ENCODE data around the gene PRELP. TPM values are rescaled to one million over a fixed set of nuclear protein-coding genes. Genes with fewer than 3 reads are reported as not detected.
A peak's percentile ranks its signal among the peaks of the same experiment; 100 is the strongest.

Gene PRELP
- polyA plus RNA-seq, 1 experiment: 3.9 TPM

DNA sequence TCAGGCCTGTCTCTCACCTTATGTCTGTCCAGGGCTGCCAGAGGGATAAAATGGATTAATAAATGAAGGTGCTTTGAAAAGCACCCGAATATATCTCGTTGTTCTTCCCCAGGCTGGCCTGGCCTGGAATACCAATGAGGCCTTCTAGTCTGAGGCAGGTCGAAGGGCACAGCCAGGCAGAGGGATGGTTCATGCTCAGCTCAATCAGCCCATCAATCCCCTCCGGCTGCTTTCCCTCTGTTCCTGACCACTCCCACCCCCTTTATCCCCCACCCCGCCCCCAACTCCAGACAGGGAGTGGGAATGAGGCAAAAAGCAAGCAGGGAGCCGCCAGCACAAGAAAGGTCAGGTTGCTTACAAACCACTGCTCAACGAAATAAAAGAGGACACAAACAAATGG is 40.0 kb upstream of the PRELP start:
- peaks cover 9% of the 10 kb centered on the region for H3K27me3 ChIP-seq (ENCODE audit: control insufficient read depth, insufficient read depth, low read length)
- no peaks in the 10 kb centered on the region; the same call in 1 of the 2 replicates for H3K36me3 ChIP-seq (ENCODE audit: control insufficient read depth, insufficient read depth, low read length)
- ChIA-PET POLR2A (no interaction called here), CTCF (interaction anchor here (1.4 kb wide), 1 partner anchor 10 kb away, joined by 3 read pairs; no protein-coding TSS in a partner anchor)
- DNase-seq (ENCODE audit: low read depth): no peak
- TF ChIP-seq, protein P1, sequence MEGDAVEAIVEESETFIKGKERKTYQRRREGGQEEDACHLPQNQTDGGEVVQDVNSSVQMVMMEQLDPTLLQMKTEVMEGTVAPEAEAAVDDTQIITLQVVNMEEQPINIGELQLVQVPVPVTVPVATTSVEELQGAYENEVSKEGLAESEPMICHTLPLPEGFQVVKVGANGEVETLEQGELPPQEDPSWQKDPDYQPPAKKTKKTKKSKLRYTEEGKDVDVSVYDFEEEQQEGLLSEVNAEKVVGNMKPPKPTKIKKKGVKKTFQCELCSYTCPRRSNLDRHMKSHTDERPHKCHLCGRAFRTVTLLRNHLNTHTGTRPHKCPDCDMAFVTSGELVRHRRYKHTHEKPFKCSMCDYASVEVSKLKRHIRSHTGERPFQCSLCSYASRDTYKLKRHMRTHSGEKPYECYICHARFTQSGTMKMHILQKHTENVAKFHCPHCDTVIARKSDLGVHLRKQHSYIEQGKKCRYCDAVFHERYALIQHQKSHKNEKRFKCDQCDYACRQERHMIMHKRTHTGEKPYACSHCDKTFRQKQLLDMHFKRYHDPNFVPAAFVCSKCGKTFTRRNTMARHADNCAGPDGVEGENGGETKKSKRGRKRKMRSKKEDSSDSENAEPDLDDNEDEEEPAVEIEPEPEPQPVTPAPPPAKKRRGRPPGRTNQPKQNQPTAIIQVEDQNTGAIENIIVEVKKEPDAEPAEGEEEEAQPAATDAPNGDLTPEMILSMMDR (IDR thresholded peaks at IDR 0.05; ENCODE audit: insufficient read depth, low read depth, low read length): no peak
- H3K4me3 ChIP-seq (ENCODE audit: low read depth, low read length): no peak overlapping the region

DNA sequence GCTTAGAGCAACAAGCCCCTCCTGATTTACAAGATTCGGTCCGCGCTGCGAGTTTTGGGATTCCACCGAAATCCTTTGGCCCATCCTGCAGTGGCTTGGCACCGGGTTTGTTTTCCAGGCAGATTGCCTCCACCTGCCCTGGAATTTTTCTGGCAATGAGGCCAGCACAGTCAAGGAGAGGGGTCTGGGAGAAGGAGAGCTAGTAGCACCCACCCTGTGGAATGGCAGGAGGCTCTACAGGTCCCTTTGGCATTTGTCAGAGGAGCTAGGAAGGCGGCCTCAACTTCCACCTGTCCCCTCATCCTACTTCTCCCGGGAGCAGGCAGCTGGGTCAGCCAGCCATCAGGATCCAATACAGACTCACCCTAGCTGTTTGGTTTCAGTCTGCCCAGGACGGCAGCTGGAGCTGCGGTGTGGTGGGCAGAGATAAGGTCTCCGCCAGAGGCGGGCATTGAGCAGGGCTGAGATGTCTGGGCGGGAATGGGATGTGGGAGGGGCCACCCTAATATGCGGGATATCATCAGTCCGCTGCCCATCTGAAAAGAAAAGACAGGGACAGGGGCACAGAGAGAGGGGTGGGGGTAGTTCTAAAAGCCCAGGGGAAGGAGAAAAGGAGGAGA is 37.8 kb upstream of the PRELP start:
- Histone ChIP-seq H3K36me3 (ENCODE audit: control insufficient read depth, insufficient read depth, low read length) (no peaks in the 10 kb centered on the region; the same call in 1 of the 2 replicates), H3K27me3 (ENCODE audit: control insufficient read depth, insufficient read depth, low read length) (peaks cover 4% of the 10 kb centered on the region), H3K4me3 (ENCODE audit: low read depth, low read length) (no peak overlapping the region)
- ChIA-PET CTCF (interaction anchor here (1.3 kb wide), 1 partner anchor 9 kb away, joined by 3 read pairs; no protein-coding TSS in a partner anchor), POLR2A (no interaction called here)
- no peak for DNase-seq (ENCODE audit: low read depth)
- TF ChIP-seq, protein P1 (IDR thresholded peaks at IDR 0.05; ENCODE audit: insufficient read depth, low read depth, low read length): no peak

DNA sequence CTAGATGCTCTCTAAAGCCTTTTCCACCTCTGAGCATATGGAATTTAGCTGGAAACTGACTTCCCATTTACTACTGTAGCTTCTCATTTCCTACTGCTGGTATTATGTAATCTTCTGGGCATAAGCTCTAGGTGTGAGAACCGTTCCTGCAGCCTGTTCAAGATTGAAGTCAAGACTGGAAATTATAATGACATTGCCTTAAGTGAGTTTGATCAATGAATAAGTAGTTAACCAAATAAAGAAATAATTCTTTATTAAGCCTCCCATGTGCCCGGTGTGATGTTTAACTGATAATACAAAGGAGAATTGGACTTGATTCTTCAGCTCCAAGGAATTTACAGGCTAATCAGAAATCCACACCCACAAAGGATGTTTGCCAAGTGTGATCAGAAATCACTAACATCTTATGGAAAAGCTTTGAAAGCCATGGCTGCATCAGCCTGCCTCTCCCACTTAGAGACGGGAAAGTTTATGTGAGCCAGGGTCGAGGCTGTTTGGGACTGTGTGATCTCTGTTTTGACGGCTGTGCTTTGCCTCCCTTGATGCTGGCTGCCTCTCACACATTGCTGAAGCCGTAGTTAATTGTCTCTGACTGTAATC is 36.4 kb upstream of the PRELP start:
- ChIA-PET POLR2A (no interaction called here), CTCF (interaction anchor here (0.9 to 9.7 kb wide), 9 partner anchors 11 to 161 kb away, joined by 3 to 185 read pairs (median 5); no protein-coding TSS in a partner anchor)
- no peak overlapping the region for H3K4me3 ChIP-seq (ENCODE audit: low read depth, low read length)
- DNase-seq (ENCODE audit: low read depth): no peak
- no peaks in the 10 kb centered on the region; the same call in 1 of the 2 replicates for H3K36me3 ChIP-seq (ENCODE audit: control insufficient read depth, insufficient read depth, low read length)
- TF ChIP-seq, protein P1 (IDR thresholded peaks at IDR 0.05; ENCODE audit: insufficient read depth, low read depth, low read length): no peak
- H3K27me3 ChIP-seq (ENCODE audit: control insufficient read depth, insufficient read depth, low read length): no peaks in the 10 kb centered on the region

DNA sequence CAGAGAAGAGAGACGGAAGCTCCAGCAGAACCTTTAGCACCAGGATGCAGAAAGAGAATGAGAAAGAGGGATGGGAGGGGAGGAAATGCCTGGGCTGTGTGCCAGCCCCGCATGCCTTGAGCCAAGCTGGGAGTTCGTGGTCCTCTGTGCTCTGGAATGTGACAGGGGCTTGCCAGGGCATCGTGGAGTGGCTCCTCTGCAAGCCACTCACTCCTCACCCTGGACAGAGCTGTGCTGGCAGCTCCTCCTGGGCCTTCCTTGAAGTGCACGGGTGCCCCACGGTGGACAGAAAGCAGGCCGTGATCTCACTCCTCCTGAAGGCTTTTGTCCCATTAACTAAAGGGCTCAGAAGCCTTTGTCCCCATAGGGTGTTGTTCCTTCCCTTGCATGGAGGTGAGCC is 34.8 kb upstream of the PRELP start:
- ChIA-PET CTCF (interaction anchor here (0.6 to 9.7 kb wide), 31 partner anchors 9 to 687 kb away, joined by 3 to 185 read pairs (median 5); partner anchors contain the start of gene PRELP), POLR2A (interaction anchor here (0.8 to 0.9 kb wide), 3 partner anchors 9 to 18 kb away, joined by 3 read pairs; no protein-coding TSS in a partner anchor)
- no peaks in the 10 kb centered on the region for H3K27me3 ChIP-seq (ENCODE audit: control insufficient read depth, insufficient read depth, low read length)
- DNase-seq (ENCODE audit: low read depth): no peak
- no peak overlapping the region for H3K4me3 ChIP-seq (ENCODE audit: low read depth, low read length)
- H3K36me3 ChIP-seq (ENCODE audit: control insufficient read depth, insufficient read depth, low read length): no peaks in the 10 kb centered on the region
- TF ChIP-seq, protein P1 (IDR thresholded peaks at IDR 0.05; ENCODE audit: insufficient read depth, low read depth, low read length): peak; percentile 68

DNA sequence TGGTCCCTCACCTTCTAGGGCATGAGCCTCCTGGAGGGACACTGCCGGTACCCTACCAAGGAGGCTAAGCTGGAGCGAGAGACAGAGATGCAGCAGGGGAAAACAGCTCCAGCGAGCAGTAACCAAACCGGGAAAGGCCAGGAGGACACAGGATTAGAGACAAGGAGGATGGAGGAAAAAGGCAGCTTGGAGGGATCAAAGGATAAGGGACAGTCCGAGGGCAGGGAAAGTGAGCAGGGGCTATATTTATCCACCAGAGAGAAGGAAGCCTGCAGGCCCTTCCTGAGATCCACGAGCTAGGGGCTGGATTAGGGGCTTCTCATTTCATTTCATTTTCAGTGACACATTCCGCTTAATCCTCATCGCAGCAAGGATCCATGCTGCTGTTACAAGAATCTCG is 33.8 kb upstream of the PRELP start:
- ChIA-PET CTCF (interaction anchor here (0.7 to 9.7 kb wide), 19 partner anchors 8 to 101 kb away, joined by 3 to 185 read pairs (median 6); partner anchors contain the start of gene PRELP), POLR2A (no interaction called here)
- TF ChIP-seq, protein P1 (IDR thresholded peaks at IDR 0.05; ENCODE audit: insufficient read depth, low read depth, low read length): no peak
- Histone ChIP-seq H3K36me3 (ENCODE audit: control insufficient read depth, insufficient read depth, low read length) (no peaks in the 10 kb centered on the region), H3K4me3 (ENCODE audit: low read depth, low read length) (no peak overlapping the region), H3K27me3 (ENCODE audit: control insufficient read depth, insufficient read depth, low read length) (no peaks in the 10 kb centered on the region)
- no peak for DNase-seq (ENCODE audit: low read depth)
